HepG2 (cell line): ENCODE measurements around the gene ALDOA. TPM values are rescaled to one million over a fixed set of nuclear protein-coding genes. Genes with fewer than 3 reads are reported as not detected.
A peak's percentile ranks its signal among the peaks of the same experiment; 100 is the strongest.

Experiments
- HHEX ChIP-seq: IDR thresholded peaks from 2 replicates; pipeline ENCODE4 v1.6.1; 2016; ENCODE audit warnings: control low read depth
- HNF1A ChIP-seq, 2 experiments: sonication (generic) in 1 of 2; formaldehyde crosslinking in 1 of 2; IDR thresholded peaks; 2 replicates each; pipeline versions ENCODE4 v1.4.0 to v1.6.1; 2016 to 2020; ENCODE audit warnings: borderline replicate concordance in 1 of 2, low read depth in 1 of 2, mild to moderate bottlenecking in 1 of 2, missing genetic modification reagents in 1 of 2
- MTA3 ChIP-seq: sonication (generic); formaldehyde crosslinking; IDR thresholded peaks from 2 replicates; pipeline ENCODE4 v1.4.0; 2020; ENCODE audit warnings: missing genetic modification reagents
- NR2F1 ChIP-seq, 2 experiments: fragments of 450-650 bp in 1 of 2; formaldehyde crosslinking in 1 of 2; IDR thresholded peaks; 2 replicates each; pipeline versions ENCODE4 v1.5.0 to v1.6.1; 2016 to 2020; ENCODE audit warnings: mild to moderate bottlenecking in 1 of 2, missing compliant biosample characterization in 1 of 2, missing genetic modification reagents in 1 of 2, moderate library complexity in 1 of 2
- NR2F2 ChIP-seq: IDR thresholded peaks from 2 replicates; pipeline ENCODE4 v1.6.1; 2012; ENCODE audit warnings: low read depth, inconsistent platforms, borderline replicate concordance
- PAF1 ChIP-seq: IDR thresholded peaks from 2 replicates; pipeline ENCODE4 v1.6.1; 2016; ENCODE audit warnings: missing genetic modification reagents, missing compliant biosample characterization
- RCOR2 ChIP-seq: IDR thresholded peaks from 2 replicates; pipeline ENCODE4 v1.6.1; 2016; ENCODE audit warnings: missing biosample characterization, missing genetic modification reagents
- TBX3 ChIP-seq: fragments of 450-650 bp; IDR thresholded peaks from 2 replicates; pipeline ENCODE4 v1.6.1; 2017; ENCODE audit warnings: antibody characterized with exemption, mild to moderate bottlenecking, inconsistent platforms, borderline replicate concordance
- THAP7 ChIP-seq: sonication (generic); formaldehyde crosslinking; IDR thresholded peaks from 2 replicates; pipeline ENCODE4 v1.8.1; 2023; ENCODE audit warnings: mild to moderate bottlenecking, missing genetic modification reagents
- ZBTB3 ChIP-seq: sonication (generic); formaldehyde crosslinking; IDR thresholded peaks from 2 replicates; pipeline ENCODE4 v1.4.0; 2020; ENCODE audit warnings: low read depth, mild to moderate bottlenecking, moderate library complexity, missing genetic modification reagents, borderline replicate concordance
- ZNF512B ChIP-seq: sonication (generic); formaldehyde crosslinking; IDR thresholded peaks from 2 replicates; pipeline ENCODE4 v1.5.1; 2020; ENCODE audit warnings: missing genetic modification reagents, mild to moderate bottlenecking, borderline replicate concordance
- ZNF543 ChIP-seq: sonication (generic); formaldehyde crosslinking; IDR thresholded peaks from 2 replicates; pipeline ENCODE4 v1.4.0; 2020; ENCODE audit warnings: mild to moderate bottlenecking, missing genetic modification reagents
- ZNF646 ChIP-seq: sonication (generic); formaldehyde crosslinking; IDR thresholded peaks from 2 replicates; pipeline ENCODE4 v1.9.0; 2021; ENCODE audit warnings: mild to moderate bottlenecking, missing genetic modification reagents
- polyA plus RNA-seq, 8 experiments: library from polyadenylated mRNA; depleted of rRNA in 3 of 8; stranded (reverse) in 7 of 8; unstranded in 1 of 8; fragments of >200 nt; fragmentation: Illumina TruSeq in 4 of 8; extraction: Trizol in 4 of 8; gene quantifications; 2 replicates each; pipeline versions ENCODE4 v1.2.1 to v1.2.3, GENCODE V29; 2011 to 2016; ENCODE audit warnings: low read depth in 4 of 8, missing spikeins in 1 of 8, mixed read lengths in 1 of 8; ENCODE audit not compliant: insufficient read depth in 1 of 8
- total RNA-seq, 5 experiments: library from RNA; depleted of rRNA; stranded (reverse); fragments of >200 nt; fragmentation: Illumina TruSeq; extraction: Trizol; gene quantifications; 2 replicates each; pipeline ENCODE4 v1.2.3, GENCODE V29; 2016; ENCODE audit warnings: low read depth in 1 of 5

ALDOA gene
- total and polyA plus RNA-seq, 2 of the 13 experiments (the other 11 are each of a cell fraction or from before 2014, with no cell fraction given): 925 to 1,884 TPM

GRCh38 chr16:30052671-30053372, 12.7 kb upstream of the ALDOA start (continued):
- no peak for TF ChIP-seq HNF1A (IDR thresholded peaks at IDR 0.05; ENCODE audit: low read depth)
- peak; percentile 77; the same call in 1 of the 2 replicates for TF ChIP-seq HNF1A (CRISPR knock-in tag; IDR thresholded peaks at IDR 0.05; ENCODE audit: borderline replicate concordance)
- TF ChIP-seq THAP7 (CRISPR knock-in tag): no peak
- no peak for TF ChIP-seq PAF1
- no peak; the same call in 1 of the 2 replicates for TF ChIP-seq NR2F2
- TF ChIP-seq HHEX: no peak
- TF ChIP-seq ZBTB3 (CRISPR knock-in tag): no peak
- TF ChIP-seq ZNF646 (CRISPR knock-in tag): peak; percentile 64; the same call in 1 of the 2 replicates
- TF ChIP-seq TBX3: peak; percentile 78
- TF ChIP-seq RCOR2 (CRISPR knock-in tag): peak; percentile 81; the same call in 1 of the 2 replicates
- TF ChIP-seq ZNF512B (CRISPR knock-in tag): peak; percentile 84; the same call in 1 of the 2 replicates
- TF ChIP-seq MTA3 (CRISPR knock-in tag): no peak
- peak; percentile 98 for TF ChIP-seq ZNF543 (CRISPR knock-in tag)
- TF ChIP-seq NR2F1 (CRISPR knock-in tag; IDR thresholded peaks at IDR 0.05): no peak
